Trophoblast cell (in vitro differentiated cells and primary cell): Measurements from ENCODE around the gene NSUN4.

Source experiments
- DNase-seq, 2 donors: peaks; one replicate each; pipeline ENCODE4 v3.0.0-alpha.2; 2016
- H2AFZ ChIP-seq: 2 replicates; pipeline ENCODE4 v1.6.1; 2013; ENCODE audit warnings: low read length, moderate library complexity, mild to moderate bottlenecking; ENCODE audit not compliant: insufficient read depth, poor library complexity
- H2AK5ac ChIP-seq: 2 replicates; pipeline ENCODE4 v1.6.1; 2013; ENCODE audit warnings: mild to moderate bottlenecking, low read length
- H2BK120ac ChIP-seq: 2 replicates; pipeline ENCODE4 v1.6.1; 2013; ENCODE audit warnings: low read length, mild to moderate bottlenecking, moderate library complexity; ENCODE audit not compliant: insufficient read depth, poor library complexity
- H2BK12ac ChIP-seq: 2 replicates; pipeline ENCODE4 v1.6.1; 2013; ENCODE audit warnings: mild to moderate bottlenecking, low read length, moderate library complexity
- H2BK5ac ChIP-seq: 2 replicates; pipeline ENCODE4 v1.6.1; 2013; ENCODE audit warnings: low read length, low read depth, moderate library complexity, mild to moderate bottlenecking; ENCODE audit not compliant: poor library complexity
- H3K14ac ChIP-seq: 2 replicates; pipeline ENCODE4 v1.6.1; 2013; ENCODE audit warnings: mild to moderate bottlenecking, low read length
- H3K18ac ChIP-seq: 2 replicates; pipeline ENCODE4 v1.6.1; 2013; ENCODE audit warnings: mild to moderate bottlenecking, low read length
- H3K23ac ChIP-seq: 2 replicates; pipeline ENCODE4 v1.6.1; 2013; ENCODE audit warnings: low read length
- H3K27ac ChIP-seq: 2 replicates; pipeline ENCODE4 v1.5.1; 2013; ENCODE audit warnings: low read depth, mild to moderate bottlenecking, inconsistent platforms, low read length, moderate library complexity
- H3K27me3 ChIP-seq: 2 replicates; pipeline ENCODE4 v1.6.1; 2013; ENCODE audit warnings: inconsistent platforms, mild to moderate bottlenecking, low read length, moderate library complexity; ENCODE audit not compliant: insufficient read depth
- H3K36me3 ChIP-seq, 2 experiments: 1 replicate in 1 of 2; 2 replicates in 1 of 2; pipeline ENCODE4 v1.6.1; 2013; ENCODE audit warnings: low read length in 2 of 2, mild to moderate bottlenecking in 2 of 2, moderate library complexity in 1 of 2; ENCODE audit not compliant: insufficient read depth in 2 of 2, control insufficient read depth in 1 of 2
- H3K4ac ChIP-seq: 2 replicates; pipeline ENCODE4 v1.6.1; 2013; ENCODE audit warnings: low read depth, mild to moderate bottlenecking, low read length, moderate library complexity
- H3K4me1 ChIP-seq, 2 experiments: 1 replicate in 1 of 2; 2 replicates in 1 of 2; pipeline ENCODE4 v1.6.1; 2013; ENCODE audit warnings: low read length in 2 of 2, mild to moderate bottlenecking in 2 of 2, moderate library complexity in 1 of 2; ENCODE audit not compliant: insufficient read depth in 2 of 2, control insufficient read depth in 1 of 2
- H3K4me2 ChIP-seq: 2 replicates; pipeline ENCODE4 v1.6.1; 2013; ENCODE audit warnings: inconsistent platforms, mild to moderate bottlenecking, low read length, moderate library complexity
- H3K4me3 ChIP-seq: 2 replicates; pipeline ENCODE4 v1.5.1; 2013; ENCODE audit warnings: mild to moderate bottlenecking, low read depth, low read length, inconsistent platforms
- H3K79me1 ChIP-seq: one replicate; pipeline ENCODE4 v1.6.1; 2013; ENCODE audit warnings: low read length
- H3K79me2 ChIP-seq: 2 replicates; pipeline ENCODE4 v1.6.1; 2013; ENCODE audit warnings: low read length, mild to moderate bottlenecking; ENCODE audit not compliant: control insufficient read depth, insufficient read depth, poor library complexity
- H3K9ac ChIP-seq: 2 replicates; pipeline ENCODE4 v1.6.1; 2013; ENCODE audit warnings: mild to moderate bottlenecking, low read length
- H3K9me3 ChIP-seq: 2 replicates; pipeline ENCODE4 v1.6.1; 2013; ENCODE audit warnings: low read depth, mild to moderate bottlenecking, control low read depth, inconsistent platforms, low read length; ENCODE audit not compliant: insufficient read depth
- H4K12ac ChIP-seq: 2 replicates; pipeline ENCODE4 v1.6.1; 2013; ENCODE audit warnings: low read depth, mild to moderate bottlenecking, low read length, moderate library complexity
- H4K8ac ChIP-seq: 2 replicates; pipeline ENCODE4 v1.6.1; 2013; ENCODE audit warnings: low read depth, mild to moderate bottlenecking, low read length, moderate library complexity
- H4K91ac ChIP-seq: one replicate; pipeline ENCODE4 v1.6.1; 2013; ENCODE audit warnings: low read depth, mild to moderate bottlenecking, low read length, moderate library complexity
- WGBS: extraction: QIAGEN DNeasy Blood & Tissue Kit; methylation state at CpG from one replicate; pipeline ENCODE4 v1.1.7; 2013; ENCODE audit warnings: missing lambda C conversion rate; ENCODE audit not compliant: insufficient read length, insufficient coverage; ENCODE audit errors: extremely low coverage; 5-methylcytosine and 5-hydroxymethylcytosine counted together

NSUN4 gene

GRCh38 chr1:46372431-46372830 is 31.8 kb downstream of the NSUN4 start:
- peaks cover 6% of the 10 kb centered on the region in 2 experiments for H3K36me3 ChIP-seq
- H3K4ac ChIP-seq = no peak overlapping the region
- no peak overlapping the region for H2AK5ac ChIP-seq
- no peak overlapping the region for H4K8ac ChIP-seq
- H2BK12ac ChIP-seq = no peak overlapping the region
- H3K4me2 ChIP-seq = no peak overlapping the region
- H4K12ac ChIP-seq = no peak overlapping the region
- H2AFZ ChIP-seq = no peak overlapping the region
- no peak overlapping the region for H2BK5ac ChIP-seq
- no peak overlapping the region for H3K9ac ChIP-seq
- no peak overlapping the region for H3K18ac ChIP-seq
- no peaks in the 10 kb centered on the region for H3K9me3 ChIP-seq
- H3K4me1 ChIP-seq = no peaks in the 10 kb centered on the region
- H3K4me3 ChIP-seq = no peak overlapping the region
- no peaks in the 10 kb centered on the region for H3K79me1 ChIP-seq
- no peak overlapping the region for H3K23ac ChIP-seq
- H3K79me2 ChIP-seq = no peaks in the 10 kb centered on the region
- WGBS = no CpG with 5 or more reads among the region's 1 CpG
- no peak overlapping the region for H3K14ac ChIP-seq
- no peak overlapping the region for H2BK120ac ChIP-seq
- H3K27ac ChIP-seq = no peak overlapping the region
- H3K27me3 ChIP-seq = no peaks in the 10 kb centered on the region
- DNase-seq = peak in 1 of 2 donors; percentile 67
- H4K91ac ChIP-seq = no peak overlapping the region

- H4K12ac ChIP-seq = no peak overlapping the region
- no peak overlapping the region for H3K9ac ChIP-seq
- no peak overlapping the region for H3K14ac ChIP-seq
- no peak overlapping the region for H2BK12ac ChIP-seq
- H3K9me3 ChIP-seq = peaks cover 3% of the 10 kb centered on the region
- no peak overlapping the region for H2BK120ac ChIP-seq
- no peak overlapping the region for H3K4ac ChIP-seq
- H3K79me2 ChIP-seq = no peaks in the 10 kb centered on the region
- H2AK5ac ChIP-seq = no peak overlapping the region
- H2AFZ ChIP-seq = no peak overlapping the region
- H2BK5ac ChIP-seq = no peak overlapping the region
- H3K23ac ChIP-seq = no peak overlapping the region
- no peak overlapping the region for H3K4me2 ChIP-seq
- WGBS = no CpG with 5 or more reads among the region's 1 CpG
- no peak overlapping the region for H3K4me3 ChIP-seq
- no peaks in the 10 kb centered on the region for H3K4me1 ChIP-seq
- H3K27me3 ChIP-seq = no peaks in the 10 kb centered on the region
- no peaks in the 10 kb centered on the region for H3K36me3 ChIP-seq
- no peak overlapping the region for H3K27ac ChIP-seq
- H3K18ac ChIP-seq = no peak overlapping the region
- DNase-seq = no peak
- no peak overlapping the region for H4K91ac ChIP-seq
- H3K79me1 ChIP-seq = no peaks in the 10 kb centered on the region
- no peak overlapping the region for H4K8ac ChIP-seq
Measured at GRCh38 chr1:46379996-46380395, 39.4 kb downstream of the NSUN4 start.

GRCh38 chr1:46380508-46380907 is 39.9 kb downstream of the NSUN4 start:
- H2AFZ ChIP-seq = no peak overlapping the region
- H4K8ac ChIP-seq = no peak overlapping the region
- H3K27me3 ChIP-seq = no peaks in the 10 kb centered on the region
- no peaks in the 10 kb centered on the region for H3K79me1 ChIP-seq
- no peaks in the 10 kb centered on the region for H3K36me3 ChIP-seq
- H4K91ac ChIP-seq = no peak overlapping the region
- no peak overlapping the region for H3K9ac ChIP-seq
- H3K4ac ChIP-seq = no peak overlapping the region
- DNase-seq = no peak
- H3K79me2 ChIP-seq = no peaks in the 10 kb centered on the region
- H2BK12ac ChIP-seq = no peak overlapping the region
- no peak overlapping the region for H3K18ac ChIP-seq
- peaks cover 3% of the 10 kb centered on the region for H3K9me3 ChIP-seq
- no peak overlapping the region for H3K4me2 ChIP-seq
- no peak overlapping the region for H3K14ac ChIP-seq
- H2AK5ac ChIP-seq = no peak overlapping the region
- H2BK5ac ChIP-seq = no peak overlapping the region
- H3K4me1 ChIP-seq = no peaks in the 10 kb centered on the region
- no peak overlapping the region for H4K12ac ChIP-seq
- no peak overlapping the region for H3K4me3 ChIP-seq
- no peak overlapping the region for H3K23ac ChIP-seq
- no peak overlapping the region for H3K27ac ChIP-seq
- no peak overlapping the region for H2BK120ac ChIP-seq

GRCh38 chr1:46393510-46393909 is 52.9 kb downstream of the NSUN4 start:
- H2BK120ac ChIP-seq = no peak overlapping the region
- H3K79me2 ChIP-seq = no peaks in the 10 kb centered on the region
- no peak overlapping the region for H3K4me3 ChIP-seq
- peaks cover 3 to 7% of the 10 kb centered on the region in 2 experiments for H3K4me1 ChIP-seq
- no peak overlapping the region for H2BK12ac ChIP-seq
- no CpG with 5 or more reads among the region's 12 CpGs for WGBS
- H4K91ac ChIP-seq = no peak overlapping the region
- no peak overlapping the region for H3K4ac ChIP-seq
- no peak overlapping the region for H3K18ac ChIP-seq
- no peak overlapping the region for H2AFZ ChIP-seq
- H3K4me2 ChIP-seq = no peak overlapping the region
- no peak overlapping the region for H4K8ac ChIP-seq
- H3K27ac ChIP-seq = no peak overlapping the region
- DNase-seq = no peak
- no peaks in the 10 kb centered on the region for H3K36me3 ChIP-seq
- H2BK5ac ChIP-seq = no peak overlapping the region
- H2AK5ac ChIP-seq = no peak overlapping the region
- no peak overlapping the region for H4K12ac ChIP-seq
- peaks cover 22% of the 10 kb centered on the region for H3K9me3 ChIP-seq
- H3K23ac ChIP-seq = no peak overlapping the region
- H3K9ac ChIP-seq = no peak overlapping the region
- H3K14ac ChIP-seq = no peak overlapping the region
- peaks cover 8% of the 10 kb centered on the region for H3K27me3 ChIP-seq
- no peaks in the 10 kb centered on the region for H3K79me1 ChIP-seq
